Calu3 (cell line): ENCODE results near the gene CNFN. TPM values are rescaled to one million over a fixed set of nuclear protein-coding genes. Genes with fewer than 3 reads are reported as not detected.

Source experiments
- BruUV-seq: library from RNA; stranded (reverse); fragments of 400-500 nt; replicated peaks from 2 replicates; lab custom pipeline; 2021; lab: Mats Ljungman, UMichigan
- CTCF ChIA-PET: fragments of 300-600 bp; sonication (Branson Sonifier 250); formaldehyde crosslinking; loops from one replicate; lab custom pipeline; 2022; ENCODE audit warnings: antibody characterized with exemption; lab: Charles Lee
- DNase-seq: peaks from one replicate; pipeline ENCODE4 v3.0.0; 2022
- H3K27ac Mint-ChIP-seq: one replicate; pipeline ENCODE4 v1.8.0; 2022; ENCODE audit warnings: mixed read lengths; ENCODE audit not compliant: unreplicated experiment
- H3K27me3 Mint-ChIP-seq: one replicate; pipeline ENCODE4 v1.8.0; 2022; ENCODE audit warnings: mixed read lengths; ENCODE audit not compliant: unreplicated experiment
- H3K36me3 Mint-ChIP-seq: one replicate; pipeline ENCODE4 v1.8.0; 2022; ENCODE audit warnings: mild to moderate bottlenecking, moderate library complexity, mixed read lengths; ENCODE audit not compliant: insufficient read depth, unreplicated experiment
- H3K4me1 Mint-ChIP-seq: one replicate; pipeline ENCODE4 v1.8.0; 2022; ENCODE audit warnings: mild to moderate bottlenecking, low read depth, mixed read lengths; ENCODE audit not compliant: unreplicated experiment
- H3K4me3 Mint-ChIP-seq: one replicate; pipeline ENCODE4 v1.8.0; 2022; ENCODE audit warnings: mild to moderate bottlenecking, low read depth, moderate library complexity, mixed read lengths; ENCODE audit not compliant: unreplicated experiment
- H3K9me3 Mint-ChIP-seq: one replicate; pipeline ENCODE4 v1.8.0; 2022; ENCODE audit warnings: low read depth, mixed read lengths; ENCODE audit not compliant: unreplicated experiment
- CTCF ChIP-seq: fragments of 200-600 bp; IDR thresholded peaks from one replicate; pipeline ENCODE4 v1.8.0; 2022; ENCODE audit warnings: antibody characterized with exemption; ENCODE audit not compliant: unreplicated experiment
- intact Hi-C: fragments of 100-400 bp; cut with micrococcal nuclease; formaldehyde crosslinking; loops from one replicate; pipeline ENCODE4 v1.10.0; 2022; ENCODE audit not compliant: unreplicated experiment
- total RNA-seq: library from RNA; stranded (reverse); gene quantifications from 2 replicates; pipeline ENCODE4 v1.2.3, GENCODE V29; 2022

Gene CNFN
- total RNA-seq, 1 experiment from 2014 or later = 1.6 TPM

GRCh38 chr19:42368360-42368759 is 21.7 kb downstream of the CNFN start:
- no TSS peak for BruUV-seq
- Mint-ChIP-seq H3K4me1 (no peaks in the 10 kb centered on the region), H3K36me3 (peaks cover 17% of the 10 kb centered on the region), H3K9me3 (peaks cover 8% of the 10 kb centered on the region), H3K4me3 (no peak overlapping the region), H3K27ac (no peak overlapping the region), H3K27me3 (no peaks in the 10 kb centered on the region)
- intact Hi-C loops = no loop called here
- no peak for DNase-seq
- CTCF ChIA-PET = no interaction called here
- TF ChIP-seq CTCF = no peak

GRCh38 chr19:42367929-42368328 is 22.2 kb downstream of the CNFN start:
- no peaks in the 10 kb centered on the region for H3K4me1 Mint-ChIP-seq

GRCh38 chr19:42366673-42367072 is 23.4 kb downstream of the CNFN start:
- H3K9me3 Mint-ChIP-seq = peaks cover 10% of the 10 kb centered on the region
- no TSS peak for BruUV-seq
- intact Hi-C loops = no loop called here
- CTCF ChIA-PET = no interaction called here
- H3K4me3 Mint-ChIP-seq = no peak overlapping the region
- no peak for DNase-seq
- TF ChIP-seq CTCF = no peak
- H3K27me3 Mint-ChIP-seq = no peaks in the 10 kb centered on the region
- no peaks in the 10 kb centered on the region for H3K4me1 Mint-ChIP-seq
- H3K36me3 Mint-ChIP-seq = peaks cover 13% of the 10 kb centered on the region
- H3K27ac Mint-ChIP-seq = no peak overlapping the region

More at GRCh38 chr19:42367929-42368328, 22.2 kb downstream of the CNFN start:
- no peak overlapping the region for H3K27ac Mint-ChIP-seq
- DNase-seq = no peak
- peaks cover 10% of the 10 kb centered on the region for H3K9me3 Mint-ChIP-seq
- H3K36me3 Mint-ChIP-seq = peaks cover 17% of the 10 kb centered on the region
- TF ChIP-seq CTCF = no peak
- H3K27me3 Mint-ChIP-seq = no peaks in the 10 kb centered on the region
- CTCF ChIA-PET = no interaction called here
- no TSS peak for BruUV-seq
- no peak overlapping the region for H3K4me3 Mint-ChIP-seq
- intact Hi-C loops = no loop called here

- no peak overlapping the region for H3K27ac Mint-ChIP-seq
- CTCF ChIA-PET = no interaction called here
- BruUV-seq = no TSS peak
These were observed 26.3 kb downstream of the CNFN start for GRCh38 chr19:42363614-42364346.

More at GRCh38 chr19:42363614-42364346, 26.3 kb downstream of the CNFN start:
- H3K4me3 Mint-ChIP-seq = no peak overlapping the region
- no peaks in the 10 kb centered on the region for H3K27me3 Mint-ChIP-seq
- no peaks in the 10 kb centered on the region for H3K4me1 Mint-ChIP-seq
- H3K9me3 Mint-ChIP-seq = peaks cover 10% of the 10 kb centered on the region
- no peak for TF ChIP-seq CTCF
- H3K36me3 Mint-ChIP-seq = no peaks in the 10 kb centered on the region
- intact Hi-C loops = no loop called here
- DNase-seq = no peak
